H1 (cell line): ENCODE results near the gene SPARC. TPM values are rescaled to one million over a fixed set of nuclear protein-coding genes. Genes with fewer than 3 reads are reported as not detected.
A peak's percentile ranks its signal among the peaks of the same experiment; 100 is the strongest.

ENCODE experiments used
- CTCF ChIA-PET: fragments of 300-600 bp; sonication (Branson Sonifier 250); formaldehyde crosslinking; loops from one replicate; lab custom pipeline; 2021; ENCODE audit not compliant: partially characterized antibody; lab: Charles Lee
- POLR2A ChIA-PET: fragments of 300-600 bp; sonication (Branson Sonifier 250); formaldehyde crosslinking; loops from one replicate; lab custom pipeline; 2021; ENCODE audit warnings: inconsistent platforms; ENCODE audit not compliant: partially characterized antibody; lab: Charles Lee
- DNase-seq, 2 experiments: peaks; one replicate each; pipeline versions ENCODE4 v3.0.0 to v3.0.0-alpha.2; 2010 to 2022; ENCODE audit warnings: low spot score in 2 of 2, low read depth in 1 of 2, mixed read lengths in 1 of 2
- FAIRE-seq: peaks from 2 replicates; lab custom pipeline; 2011; peaks lifted over from hg19 to GRCh38; lab: Jason Lieb, UNC
- H2AFZ ChIP-seq: 2 replicates; pipeline ENCODE4 v1.8.1; 2012; ENCODE audit warnings: low read length, inconsistent platforms
- H2AK5ac ChIP-seq: 2 replicates; pipeline ENCODE4 v1.6.1; 2013; ENCODE audit warnings: low read depth, low read length
- H2BK120ac ChIP-seq: replicated peaks from 2 replicates; pipeline ENCODE3; 2013; ENCODE audit warnings: low read depth, low read length, inconsistent platforms
- H2BK12ac ChIP-seq: 2 replicates; pipeline ENCODE4 v1.6.1; 2013; ENCODE audit warnings: low read depth, low read length
- H2BK15ac ChIP-seq: 2 replicates; pipeline ENCODE4 v1.6.1; 2013; ENCODE audit warnings: low read length
- H2BK20ac ChIP-seq: 2 replicates; pipeline ENCODE4 v1.6.1; 2013; ENCODE audit warnings: low read length
- H2BK5ac ChIP-seq: 2 replicates; pipeline ENCODE4 v1.6.1; 2013; ENCODE audit warnings: low read depth, low read length
- H3K14ac ChIP-seq: 2 replicates; pipeline ENCODE4 v1.6.1; 2013; ENCODE audit warnings: inconsistent platforms; ENCODE audit not compliant: insufficient read length
- H3K18ac ChIP-seq: 2 replicates; pipeline ENCODE4 v1.6.1; 2013; ENCODE audit warnings: low read length; ENCODE audit errors: extremely low read depth
- H3K23ac ChIP-seq: 2 replicates; pipeline ENCODE4 v1.6.1; 2013; ENCODE audit warnings: inconsistent platforms; ENCODE audit not compliant: insufficient read length
- H3K23me2 ChIP-seq: 2 replicates; pipeline ENCODE4 v1.6.1; 2013; ENCODE audit warnings: low read depth, low read length
- H3K27ac ChIP-seq: 2 replicates; pipeline ENCODE4 v1.6.1; 2011; ENCODE audit warnings: low read depth, low read length, inconsistent platforms
- H3K27me3 ChIP-seq, 4 experiments: replicated peaks in 1 of 4; 1 replicate in 1 of 4; 2 replicates in 3 of 4; pipeline versions ENCODE4 v1.6.1 to v1.8.1; 2011 to 2013; ENCODE audit warnings: low read length in 3 of 4, mild to moderate bottlenecking in 3 of 4, inconsistent platforms in 2 of 4, mixed read lengths in 2 of 4, moderate library complexity in 1 of 4; ENCODE audit not compliant: control insufficient read depth in 3 of 4, insufficient read depth in 3 of 4; ENCODE audit errors: extremely low read depth in 1 of 4
- H3K36me3 ChIP-seq, 4 experiments: 2 replicates each; pipeline versions ENCODE4 v1.6.1 to v1.8.1; 2011 to 2013; ENCODE audit warnings: mild to moderate bottlenecking in 4 of 4, low read length in 3 of 4, moderate library complexity in 2 of 4, control low read depth in 1 of 4, inconsistent platforms in 1 of 4; ENCODE audit not compliant: insufficient read depth in 4 of 4, control insufficient read depth in 2 of 4
- H3K4ac ChIP-seq: replicated peaks from 2 replicates; pipeline ENCODE3; 2013; ENCODE audit warnings: low read length, low read depth, mixed read lengths, inconsistent platforms; ENCODE audit not compliant: insufficient read length
- H3K4me1 ChIP-seq, 4 experiments: replicated peaks in 1 of 4; 1 replicate in 1 of 4; 2 replicates in 3 of 4; pipeline versions ENCODE4 v1.6.1 to v1.8.1; 2011 to 2013; ENCODE audit warnings: low read length in 3 of 4, inconsistent platforms in 2 of 4, mixed read lengths in 1 of 4; ENCODE audit not compliant: insufficient read depth in 4 of 4, control insufficient read depth in 3 of 4
- H3K4me2 ChIP-seq, 2 experiments: 2 replicates each; pipeline versions ENCODE4 v1.6.1 to v1.8.1; 2011 to 2013; ENCODE audit warnings: low read depth in 2 of 2, low read length in 2 of 2, control low read depth in 1 of 2, inconsistent platforms in 1 of 2, mild to moderate bottlenecking in 1 of 2; ENCODE audit not compliant: insufficient read depth in 1 of 2
- H3K4me3 ChIP-seq, 4 experiments: fragments of 200-600, 300-600 bp in 1 of 4; sonication (generic), shearing (Covaris generic), sonication (Bioruptor Twin) in 1 of 4; 2 replicates each; pipeline versions ENCODE4 v1.5.1 to v1.8.1; 2011 to 2016; ENCODE audit warnings: low read length in 4 of 4, low read depth in 3 of 4, control low read depth in 2 of 4, inconsistent platforms in 2 of 4, mild to moderate bottlenecking in 2 of 4, mixed read lengths in 1 of 4, moderate library complexity in 1 of 4; ENCODE audit not compliant: insufficient read depth in 2 of 4; ENCODE audit errors: extremely low read depth in 1 of 4
- H3K56ac ChIP-seq: replicated peaks from 2 replicates; pipeline ENCODE3; 2013; ENCODE audit warnings: low read depth, mild to moderate bottlenecking, mixed read lengths, low read length, inconsistent platforms; ENCODE audit not compliant: insufficient read length
- H3K79me1 ChIP-seq: 2 replicates; pipeline ENCODE4 v1.6.1; 2013; ENCODE audit warnings: low read depth, low read length, control low read depth
- H3K79me2 ChIP-seq, 2 experiments: 2 replicates each; pipeline versions ENCODE4 v1.6.1 to v1.8.1; 2012 to 2013; ENCODE audit warnings: low read length in 2 of 2, mild to moderate bottlenecking in 2 of 2, inconsistent platforms in 1 of 2; ENCODE audit not compliant: insufficient read depth in 2 of 2, control insufficient read depth in 1 of 2
- H3K9ac ChIP-seq, 4 experiments: replicated peaks in 1 of 4; 1 replicate in 1 of 4; 2 replicates in 3 of 4; pipeline versions ENCODE4 v1.6.1 to v1.8.1; 2011 to 2013; ENCODE audit warnings: low read depth in 3 of 4, low read length in 3 of 4, control low read depth in 2 of 4, mild to moderate bottlenecking in 2 of 4, moderate library complexity in 2 of 4, inconsistent platforms in 1 of 4; ENCODE audit errors: extremely low read depth in 1 of 4
- H3K9me3 ChIP-seq, 2 experiments: 2 replicates each; pipeline versions ENCODE4 v1.6.1 to v1.8.1; 2012 to 2013; ENCODE audit warnings: mild to moderate bottlenecking in 2 of 2, moderate library complexity in 2 of 2, control low read depth in 1 of 2, inconsistent platforms in 1 of 2, low read depth in 1 of 2, low read length in 1 of 2, mixed read lengths in 1 of 2; ENCODE audit not compliant: insufficient read depth in 2 of 2
- H4K20me1 ChIP-seq, 2 experiments: replicated peaks in 1 of 2; 2 replicates each; pipeline versions ENCODE3 to v1.8.1; 2011 to 2013; ENCODE audit warnings: inconsistent platforms in 2 of 2, low read length in 2 of 2, mild to moderate bottlenecking in 1 of 2; ENCODE audit not compliant: insufficient read depth in 2 of 2, control insufficient read depth in 1 of 2
- H4K5ac ChIP-seq: 2 replicates; pipeline ENCODE4 v1.6.1; 2013; ENCODE audit warnings: low read length, low read depth, mixed read lengths, inconsistent platforms; ENCODE audit not compliant: insufficient read length
- H4K8ac ChIP-seq: 2 replicates; pipeline ENCODE4 v1.8.0; 2013; ENCODE audit warnings: mild to moderate bottlenecking, moderate library complexity, low read length, inconsistent platforms; ENCODE audit not compliant: insufficient read depth; ENCODE audit errors: extremely low read depth
- H4K91ac ChIP-seq: replicated peaks from 2 replicates; pipeline ENCODE3; 2013; ENCODE audit warnings: low read length, mixed read lengths, inconsistent platforms; ENCODE audit not compliant: insufficient read length
- CREB1 ChIP-seq: IDR thresholded peaks from 2 replicates; pipeline ENCODE4 v1.6.1; 2012; ENCODE audit warnings: inconsistent platforms
- KDM4A ChIP-seq: IDR thresholded peaks from one replicate; pipeline ENCODE4 v1.7.1; 2012; ENCODE audit warnings: low read depth, mild to moderate bottlenecking, moderate library complexity, low read length, inconsistent platforms; ENCODE audit not compliant: severe bottlenecking
- KDM5A ChIP-seq: fragments of 200-600 bp; IDR thresholded peaks from 2 replicates; pipeline ENCODE4 v1.7.1; 2012; ENCODE audit warnings: mild to moderate bottlenecking, low read length, inconsistent platforms, mixed read lengths
- POLR2AphosphoS5 ChIP-seq: IDR thresholded peaks from 2 replicates; pipeline ENCODE4 v1.6.1; 2011; ENCODE audit warnings: low read depth, low read length
- POU5F1 ChIP-seq: IDR thresholded peaks from 2 replicates; pipeline ENCODE4 v1.6.1; 2011; ENCODE audit warnings: low read depth, mild to moderate bottlenecking, low read length, moderate library complexity
- RXRA ChIP-seq: IDR thresholded peaks from 2 replicates; pipeline ENCODE4 v1.6.1; 2011; ENCODE audit warnings: low read depth, mild to moderate bottlenecking, low read length, moderate library complexity; ENCODE audit not compliant: insufficient read depth
- SAP30 ChIP-seq: fragments of 300-600 bp; sonication (generic); IDR thresholded peaks from 2 replicates; pipeline ENCODE4 v1.7.1; 2012; ENCODE audit warnings: low read length, moderate library complexity, mild to moderate bottlenecking, inconsistent platforms; ENCODE audit not compliant: insufficient read depth, insufficient replicate concordance
- SP2 ChIP-seq: IDR thresholded peaks from 2 replicates; pipeline ENCODE4 v1.6.1; 2012; ENCODE audit warnings: mild to moderate bottlenecking, low read length, inconsistent platforms
- SP4 ChIP-seq: IDR thresholded peaks from 2 replicates; pipeline ENCODE4 v1.6.1; 2012; ENCODE audit warnings: low read length, inconsistent platforms
- SUZ12 ChIP-seq: fragments of 200-600 bp; sonication (generic); IDR thresholded peaks from 2 replicates; pipeline ENCODE4 v1.6.1; 2012; ENCODE audit warnings: mild to moderate bottlenecking, inconsistent platforms, low read length, moderate library complexity, mixed read lengths
- WGBS, 2 experiments: shearing (Covaris generic) in 1 of 2; methylation state at CpG; one replicate each; pipeline versions ENCODE4 v1.1.6 to v1.1.7; 2013 to 2015; ENCODE audit warnings: low lambda C conversion rate in 2 of 2, mixed read lengths in 2 of 2, inconsistent platforms in 1 of 2, low coverage in 1 of 2, missing lambda C conversion rate in 1 of 2; ENCODE audit not compliant: insufficient replicate concordance in 2 of 2, insufficient coverage in 1 of 2, insufficient read length in 1 of 2; ENCODE audit errors: extremely low coverage in 1 of 2, missing lambda C conversion rate in 1 of 2; 5-methylcytosine and 5-hydroxymethylcytosine counted together
- polyA plus RNA-seq, 7 experiments: library from polyadenylated mRNA; depleted of rRNA in 3 of 7; stranded (reverse) in 5 of 7; unstranded in 2 of 7; fragments of >200 nt in 5 of 7; fragments of 200-250 nt in 2 of 7; gene quantifications; 1 replicate in 5 of 7; 2 replicates in 1 of 7; 4 replicates in 1 of 7; pipeline versions ENCODE4 v1.2.1 to v1.2.3, GENCODE V29; 2011 to 2013; ENCODE audit warnings: missing spikeins in 2 of 7, mixed read lengths in 2 of 7
- total RNA-seq: library from RNA; stranded (reverse); fragmentation: NEBNext Ultra II Directional; extraction: Animal tissue kit (Norgen Biotek cat#: 25700); gene quantifications from 2 replicates; pipeline ENCODE4 v1.2.1, GENCODE V29; 2021
- TF ChIP-seq, protein P1 (sequence below): IDR thresholded peaks from 2 replicates; pipeline ENCODE4 v1.6.1; 2011; ENCODE audit warnings: low read depth, mild to moderate bottlenecking, low read length; ENCODE audit not compliant: insufficient read depth
- TF ChIP-seq, protein P2 (sequence below): IDR thresholded peaks from 2 replicates; pipeline ENCODE4 v1.6.1; 2011; ENCODE audit warnings: low read length, improper control_type of control experiment

The SPARC gene
- total and polyA plus RNA-seq, 2 of the 8 experiments (the other 6 are each of a cell fraction or from before 2014, with no cell fraction given): 375 to 438 TPM

GRCh38 chr5:151735646-151736045 is 48.9 kb upstream of the SPARC start:
- no peak overlapping the region for H2AK5ac ChIP-seq
- H3K23me2 ChIP-seq: peaks cover 2% of the 10 kb centered on the region; the same call in 1 of the 2 replicates
- no peak overlapping the region for H3K23ac ChIP-seq
- H4K91ac ChIP-seq: no peak overlapping the region
- peaks cover 4 to 5% of the 10 kb centered on the region in 2 experiments; a peak in 1 of 4 replicates for H3K9me3 ChIP-seq
- no peak overlapping the region for H2BK12ac ChIP-seq
- TF ChIP-seq SP2: no peak
- no peak for TF ChIP-seq KDM4A
- TF ChIP-seq, protein P1, sequence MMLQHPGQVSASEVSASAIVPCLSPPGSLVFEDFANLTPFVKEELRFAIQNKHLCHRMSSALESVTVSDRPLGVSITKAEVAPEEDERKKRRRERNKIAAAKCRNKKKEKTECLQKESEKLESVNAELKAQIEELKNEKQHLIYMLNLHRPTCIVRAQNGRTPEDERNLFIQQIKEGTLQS: no peak
- TF ChIP-seq CREB1: no peak
- TF ChIP-seq RXRA: no peak
- no peak for TF ChIP-seq SUZ12
- no peak for TF ChIP-seq SAP30
- TF ChIP-seq POLR2AphosphoS5: no peak
- TF ChIP-seq POU5F1: no peak
- TF ChIP-seq, protein P2, sequence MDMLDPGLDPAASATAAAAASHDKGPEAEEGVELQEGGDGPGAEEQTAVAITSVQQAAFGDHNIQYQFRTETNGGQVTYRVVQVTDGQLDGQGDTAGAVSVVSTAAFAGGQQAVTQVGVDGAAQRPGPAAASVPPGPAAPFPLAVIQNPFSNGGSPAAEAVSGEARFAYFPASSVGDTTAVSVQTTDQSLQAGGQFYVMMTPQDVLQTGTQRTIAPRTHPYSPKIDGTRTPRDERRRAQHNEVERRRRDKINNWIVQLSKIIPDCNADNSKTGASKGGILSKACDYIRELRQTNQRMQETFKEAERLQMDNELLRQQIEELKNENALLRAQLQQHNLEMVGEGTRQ: no peak
- no peak for TF ChIP-seq KDM5A
- TF ChIP-seq SP4: no peak
- H2BK5ac ChIP-seq: no peak overlapping the region
- H3K4me1 ChIP-seq: peaks cover 8 to 15% (median 11%) of the 10 kb centered on the region in 4 experiments
- no peak overlapping the region for H3K9ac ChIP-seq
- no peak overlapping the region for H3K14ac ChIP-seq
- H2BK20ac ChIP-seq: no peak overlapping the region
- 93% methylated on average over 1 of the region's 1 CpG; no CpG with 5 or more reads in 1 of the 2 experiments for WGBS, 2 experiments
- 0 out of 8 replicates have a peak, but pooled peaks cover 0 to under 1% (median 0%) of the 10 kb centered on the region in 4 experiments for H3K36me3 ChIP-seq
- no peak overlapping the region for H3K27ac ChIP-seq
- H3K18ac ChIP-seq: no peak overlapping the region
- no peak overlapping the region for H2BK120ac ChIP-seq
- H3K56ac ChIP-seq: no peak overlapping the region
- ChIA-PET POLR2A (interaction anchor here (1.1 kb wide), 1 partner anchor 63 kb away, joined by 3 read pairs; no protein-coding TSS in a partner anchor), CTCF (interaction anchor here (1.0 to 38.0 kb wide), 5 partner anchors 16 to 215 kb away, joined by 3 to 991 read pairs (median 12); no protein-coding TSS in a partner anchor)
- no peaks in the 10 kb centered on the region for H4K20me1 ChIP-seq
- H4K8ac ChIP-seq: no peak overlapping the region
- H3K4me2 ChIP-seq: no peak overlapping the region
- H3K27me3 ChIP-seq: no peaks in the 10 kb centered on the region
- DNase-seq: no peak
- no peak overlapping the region for H4K5ac ChIP-seq
- no peak overlapping the region for H3K4me3 ChIP-seq
- H3K79me2 ChIP-seq: no peaks in the 10 kb centered on the region
- no peak overlapping the region for H2AFZ ChIP-seq
- no peaks in the 10 kb centered on the region for H3K79me1 ChIP-seq
- H3K4ac ChIP-seq: no peak overlapping the region
- 0 out of 2 replicates have a peak overlapping the region, but pooled peaks have one; percentile 1 for H2BK15ac ChIP-seq
- no peak for FAIRE-seq
